Ureter (tissue), 1 donor: ENCODE results near the gene TDRD12. TPM values are rescaled to one million over a fixed set of nuclear protein-coding genes. Genes with fewer than 3 reads are reported as not detected.
"Not testable (repeated sequence)": the region's sequence is repeated elsewhere in the genome, so short reads cannot be mapped to it uniquely, and the experiment has no call there.

Experiments
- DNase-seq: peaks from one replicate; pipeline ENCODE4 v3.0.0-alpha.2; 2020; ENCODE audit warnings: low spot score
- total RNA-seq: library from RNA; stranded (reverse); gene quantifications from one replicate; pipeline ENCODE4 v1.2.4, GENCODE V29; 2023
- donor health status: DM: yes; HTN: yes; CAD: no.

The TDRD12 gene
- total RNA-seq, 1 donor from 2014 or later = 0.34 TPM

GRCh38 chr19:32691952-32692726, 27.4 kb upstream of the TDRD12 start:
- DNase-seq = no peak

DNA sequence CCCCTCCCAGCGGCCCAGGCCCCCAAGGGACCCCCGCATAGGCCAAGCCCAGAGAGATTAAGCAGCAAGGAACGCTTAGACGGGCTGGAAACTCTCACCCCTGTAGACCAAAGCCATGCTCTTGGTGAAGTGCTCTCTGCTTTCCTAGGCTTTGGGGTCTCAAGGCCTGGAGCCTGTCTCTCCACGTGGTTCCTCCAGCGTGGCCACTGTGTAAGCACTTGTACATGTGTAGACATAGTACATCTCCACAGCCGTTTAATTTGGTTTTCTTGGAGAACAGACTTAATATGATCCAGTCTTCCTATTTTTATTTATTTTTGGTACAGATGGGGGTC, 26.9 kb upstream of the TDRD12 start:
- no peak for DNase-seq

- DNase-seq = not testable (repeated sequence)
Measured at GRCh38 chr19:32693151-32694108, 26.1 kb upstream of the TDRD12 start.

- DNase-seq = not testable (repeated sequence)
Measured at GRCh38 chr19:32694316-32694715, 25.3 kb upstream of the TDRD12 start.

- DNase-seq = not testable (repeated sequence)
Measured at GRCh38 chr19:32694851-32695250, 24.7 kb upstream of the TDRD12 start.

GRCh38 chr19:32695506-32695905, 24.1 kb upstream of the TDRD12 start:
- DNase-seq = not testable (repeated sequence)

- DNase-seq = not testable (repeated sequence)
Measured at GRCh38 chr19:32696771-32697170, 22.8 kb upstream of the TDRD12 start.

DNA sequence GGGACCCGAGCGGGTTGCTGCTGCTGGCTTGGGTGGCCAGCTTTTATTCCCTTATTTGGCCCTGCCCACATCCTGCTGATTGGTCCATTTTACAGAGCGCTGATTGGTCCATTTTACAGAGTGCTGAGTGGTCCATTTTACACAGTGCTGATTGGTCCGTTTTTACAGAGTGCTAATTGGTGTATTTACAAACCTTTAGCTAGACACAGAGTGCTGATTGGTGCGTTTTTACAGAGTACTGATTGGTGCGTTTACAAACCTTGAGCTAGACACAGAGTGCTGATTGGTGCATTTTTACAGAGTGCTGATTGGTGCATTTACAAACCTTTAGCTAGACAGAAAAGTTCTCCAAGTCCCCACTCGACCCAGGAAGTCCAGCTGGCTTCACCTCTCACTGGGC, 19.4 kb upstream of the TDRD12 start:
- DNase-seq = not testable (repeated sequence)

GRCh38 chr19:32702010-32702409, 17.6 kb upstream of the TDRD12 start:
- no peak for DNase-seq

GRCh38 chr19:32704006-32704405, 15.6 kb upstream of the TDRD12 start:
- DNase-seq = not testable (repeated sequence)

- DNase-seq = no peak
Measured at GRCh38 chr19:32708457-32708856, 11.1 kb upstream of the TDRD12 start.

GRCh38 chr19:32709032-32709431, 10.5 kb upstream of the TDRD12 start:
- DNase-seq = no peak

DNA sequence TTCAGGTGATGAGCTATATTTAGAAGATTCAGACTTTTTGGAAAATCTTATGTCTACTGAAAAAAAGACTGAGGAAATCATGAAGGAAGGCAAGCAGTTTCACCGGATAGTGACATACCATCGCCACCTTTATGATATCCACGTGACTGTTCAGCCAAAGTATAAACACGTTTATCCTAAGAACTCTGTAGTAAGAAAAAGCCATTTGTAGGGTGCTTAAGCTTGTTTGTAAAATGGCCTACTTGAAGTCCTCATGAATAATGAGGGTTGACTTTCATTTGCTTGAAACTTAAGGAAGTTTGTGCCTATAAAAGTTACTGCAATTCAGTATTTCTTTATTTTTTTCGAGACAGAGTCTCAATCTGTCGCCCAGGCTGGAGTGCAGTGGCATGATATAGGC, 7.8 kb upstream of the TDRD12 start:
- DNase-seq = no peak

GRCh38 chr19:32716203-32716602, 3.4 kb upstream of the TDRD12 start:
- not testable (repeated sequence) for DNase-seq

DNA sequence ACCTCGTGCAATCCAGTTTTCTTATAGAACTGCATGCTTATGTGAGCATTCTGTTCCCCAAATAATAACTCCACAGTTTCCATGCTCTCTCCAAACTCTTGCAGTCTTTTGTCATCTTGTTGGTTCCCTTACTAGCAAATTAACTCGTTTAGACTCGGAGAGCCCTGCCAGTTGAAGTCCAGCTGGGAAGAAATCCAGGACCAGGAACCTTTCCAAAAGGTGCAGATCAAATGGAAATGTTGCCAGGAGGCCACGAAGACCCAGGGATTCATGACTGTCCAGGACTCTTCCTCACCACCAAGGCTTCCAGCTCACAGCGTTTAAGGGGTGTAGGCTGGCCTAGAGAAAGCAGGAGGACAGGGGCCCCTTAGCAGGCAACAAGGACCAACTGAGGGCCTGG, 2.1 kb upstream of the TDRD12 start:
- no peak for DNase-seq

DNA sequence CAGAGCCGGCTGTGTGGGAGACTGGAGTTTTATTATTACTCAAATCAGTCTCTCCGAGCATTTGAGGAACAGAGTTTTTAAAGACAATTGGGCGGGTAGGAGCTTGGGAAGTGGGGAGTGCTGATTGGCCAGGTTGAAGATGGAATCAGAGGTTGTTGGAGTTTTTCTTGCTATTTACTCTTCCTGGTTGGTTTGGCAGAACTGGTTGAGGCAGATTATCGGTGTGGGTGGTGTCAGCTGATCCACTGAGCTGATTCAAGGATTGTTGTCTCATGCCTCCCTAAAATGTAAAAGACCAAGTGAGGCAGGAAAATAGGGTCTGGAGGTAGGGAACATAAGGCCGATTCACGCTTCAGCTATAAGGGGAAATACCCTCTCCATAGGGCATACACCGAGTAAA, 1.3 kb upstream of the TDRD12 start:
- peak; percentile 69 for DNase-seq

DNA sequence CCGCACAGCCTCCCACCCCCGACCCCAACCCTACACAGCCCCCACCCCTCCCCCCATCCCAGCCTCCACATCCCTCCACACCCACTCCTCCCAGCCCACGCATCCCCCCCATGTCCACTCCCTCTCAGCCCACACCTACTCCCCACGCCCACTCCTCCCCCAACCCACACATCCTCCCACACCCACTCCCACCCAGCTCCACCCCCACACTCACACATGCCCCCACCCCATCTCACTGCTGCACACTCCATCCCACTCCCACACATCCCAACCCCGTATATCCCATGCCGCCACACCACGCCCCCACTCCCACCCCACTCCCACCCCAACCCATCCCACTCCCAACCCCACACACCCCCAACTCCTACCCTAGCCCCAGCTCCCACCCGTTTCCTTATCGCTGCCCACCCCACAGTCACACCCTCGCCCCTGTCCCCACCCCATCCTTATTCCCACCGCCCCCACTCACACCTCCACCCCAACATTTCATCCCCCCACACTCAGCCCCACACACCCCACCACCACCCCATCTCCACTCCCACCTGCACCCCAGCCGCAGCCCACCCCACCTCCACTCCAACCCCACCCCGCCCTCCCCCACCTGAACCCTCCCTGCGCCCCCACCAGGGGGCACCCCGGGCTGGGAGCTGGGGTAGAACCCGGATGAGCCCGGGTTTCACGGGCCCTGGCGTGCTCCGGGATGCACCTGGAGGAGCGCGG, 809 bp downstream of the TDRD12 start:
- no peak for DNase-seq

DNA sequence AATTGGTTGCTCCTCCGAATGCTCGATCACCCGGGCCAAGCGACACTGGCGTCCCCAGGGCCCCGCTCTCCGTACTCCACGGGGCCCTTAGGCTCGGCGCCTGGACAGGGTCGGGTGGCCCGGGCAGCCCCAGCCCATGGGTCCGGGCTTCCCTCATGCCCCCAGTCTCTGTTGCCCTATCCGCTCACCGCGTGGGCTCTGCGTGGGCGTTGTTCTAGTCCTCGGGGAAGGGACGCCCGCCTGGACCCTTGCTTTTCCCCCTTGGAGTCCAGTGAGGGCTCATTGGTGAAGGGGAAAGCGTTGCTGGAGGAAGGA, 1.3 kb downstream of the TDRD12 start:
- no peak for DNase-seq

- DNase-seq = no peak
Measured at GRCh38 chr19:32735936-32736335, 16.4 kb downstream of the TDRD12 start.

DNA sequence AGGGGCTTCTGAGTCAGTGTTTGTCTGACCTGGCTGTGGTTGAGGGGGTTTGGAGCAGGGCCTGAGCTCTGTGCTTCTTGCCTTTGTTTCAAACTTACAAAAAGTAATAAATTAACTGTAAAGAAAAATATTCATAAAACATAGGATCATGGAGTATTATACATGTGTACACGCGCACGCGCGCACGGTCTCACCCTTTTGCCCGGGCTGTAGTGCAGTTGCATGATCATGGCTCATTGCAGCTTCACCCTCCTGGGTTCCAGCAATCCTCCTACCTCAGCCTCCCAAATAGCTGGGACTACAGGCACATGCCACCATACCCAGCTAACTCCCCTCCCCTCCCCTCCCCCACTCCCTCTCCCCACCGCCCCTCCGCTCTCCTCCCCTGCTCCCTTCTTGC, 23.5 kb downstream of the TDRD12 start:
- DNase-seq = no peak

DNA sequence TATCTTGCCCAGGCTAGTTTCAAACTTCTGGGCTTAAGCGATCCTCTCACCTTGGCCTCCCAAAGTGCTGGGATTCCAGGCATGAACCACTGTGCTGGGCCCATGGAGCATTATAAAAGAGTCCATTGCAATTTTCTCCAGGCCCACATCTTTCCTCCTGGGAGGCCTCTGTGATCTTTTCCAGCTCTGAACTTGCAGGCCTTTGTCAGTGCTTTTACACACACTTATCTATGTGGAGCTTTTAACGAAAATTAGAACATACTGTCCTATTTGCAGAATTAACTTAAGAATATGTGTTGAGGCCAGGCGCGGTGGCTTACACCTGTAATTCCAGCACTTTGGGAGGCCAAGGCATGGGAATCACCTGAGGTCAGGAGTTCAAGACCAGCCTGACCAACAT, 23.9 kb downstream of the TDRD12 start:
- DNase-seq = no peak

- no peak for DNase-seq
Measured at GRCh38 chr19:32744555-32745325, 25.2 kb downstream of the TDRD12 start.
